Nephron (organoid): ENCODE measurements around the gene SMPD2.

Source experiments
- H3K27ac Mint-ChIP-seq, 3 experiments: 2 replicates each; pipeline ENCODE4 v1.8.0; 2020; ENCODE audit warnings: mixed read lengths in 3 of 3, mild to moderate bottlenecking in 2 of 3, moderate library complexity in 1 of 3
- H3K27me3 Mint-ChIP-seq: 2 replicates; pipeline ENCODE4 v1.8.0; 2021; ENCODE audit warnings: low read depth, mild to moderate bottlenecking, moderate library complexity, mixed read lengths
- H3K36me3 Mint-ChIP-seq: 2 replicates; pipeline ENCODE4 v1.8.0; 2020; ENCODE audit warnings: low read depth, mixed read lengths
- H3K4me1 Mint-ChIP-seq: 2 replicates; pipeline ENCODE4 v1.8.0; 2020; ENCODE audit warnings: mixed read lengths
- H3K4me3 Mint-ChIP-seq, 3 experiments: 2 replicates each; pipeline ENCODE4 v1.8.0; 2020; ENCODE audit warnings: mild to moderate bottlenecking in 3 of 3, mixed read lengths in 3 of 3, moderate library complexity in 2 of 3
- H3K9me3 Mint-ChIP-seq: 2 replicates; pipeline ENCODE4 v1.8.0; 2020; ENCODE audit warnings: mixed read lengths
- CTCF ChIP-seq, 3 experiments: fragments of 200-600 bp; sonication (generic); IDR thresholded peaks; one replicate each; pipeline ENCODE4 v1.5.0; 2021; ENCODE audit warnings: antibody characterized with exemption in 3 of 3; ENCODE audit not compliant: unreplicated experiment in 3 of 3

Gene SMPD2

GRCh38 chr6:109486068-109486467 is 45.5 kb downstream of the SMPD2 start:
- no peaks in the 10 kb centered on the region for H3K9me3 Mint-ChIP-seq
- H3K36me3 Mint-ChIP-seq, result peaks cover 11% of the 10 kb centered on the region
- H3K27me3 Mint-ChIP-seq, result no peaks in the 10 kb centered on the region
- no peak for TF ChIP-seq CTCF (IDR thresholded peaks at IDR 0.05; ENCODE audit: unreplicated experiment in 3 of 3)
- peak overlapping the region; percentile 7 to 65 (median 41) for H3K4me3 Mint-ChIP-seq
- H3K27ac Mint-ChIP-seq, result no peak overlapping the region
- peaks cover 39% of the 10 kb centered on the region for H3K4me1 Mint-ChIP-seq

- H3K36me3 Mint-ChIP-seq, result no peaks in the 10 kb centered on the region
- H3K9me3 Mint-ChIP-seq, result no peaks in the 10 kb centered on the region
- TF ChIP-seq CTCF (IDR thresholded peaks at IDR 0.05; ENCODE audit: unreplicated experiment in 3 of 3), result no peak
- no peak overlapping the region for H3K27ac Mint-ChIP-seq
- no peaks in the 10 kb centered on the region for H3K27me3 Mint-ChIP-seq
- H3K4me1 Mint-ChIP-seq, result peaks cover 35% of the 10 kb centered on the region
- H3K4me3 Mint-ChIP-seq, result no peak overlapping the region
Observed at GRCh38 chr6:109488001-109488400, 47.5 kb downstream of the SMPD2 start.

GRCh38 chr6:109490713-109491112 is 50.2 kb downstream of the SMPD2 start:
- peak overlapping the region; percentile 58 to 68 (median 64) for H3K27ac Mint-ChIP-seq
- H3K36me3 Mint-ChIP-seq, result no peaks in the 10 kb centered on the region
- H3K4me3 Mint-ChIP-seq, result no peak overlapping the region
- H3K27me3 Mint-ChIP-seq, result no peaks in the 10 kb centered on the region
- no peak for TF ChIP-seq CTCF (IDR thresholded peaks at IDR 0.05; ENCODE audit: unreplicated experiment in 3 of 3)
- H3K4me1 Mint-ChIP-seq, result peaks cover 29% of the 10 kb centered on the region
- H3K9me3 Mint-ChIP-seq, result no peaks in the 10 kb centered on the region

- H3K27me3 Mint-ChIP-seq, result no peaks in the 10 kb centered on the region
- H3K36me3 Mint-ChIP-seq, result no peaks in the 10 kb centered on the region
- TF ChIP-seq CTCF (IDR thresholded peaks at IDR 0.05; ENCODE audit: unreplicated experiment in 3 of 3), result no peak
- peak overlapping the region; percentile 58 to 72 (median 68) for H3K27ac Mint-ChIP-seq
- no peaks in the 10 kb centered on the region for H3K9me3 Mint-ChIP-seq
- no peak overlapping the region for H3K4me3 Mint-ChIP-seq
- peaks cover 36% of the 10 kb centered on the region for H3K4me1 Mint-ChIP-seq
Observed at GRCh38 chr6:109491207-109491938, 50.8 kb downstream of the SMPD2 start.
